Hematopoietic multipotent progenitor cell treated with erythropoietin and hydrocortisone succinate and interleukin-3 and kit ligand, for 6 days (in vitro differentiated cells): ENCODE results near the gene NFKBIL1.

ENCODE experiments used
- DNase-seq: peaks from one replicate; pipeline ENCODE4 v3.0.0-alpha.2; 2015

The NFKBIL1 gene

DNA sequence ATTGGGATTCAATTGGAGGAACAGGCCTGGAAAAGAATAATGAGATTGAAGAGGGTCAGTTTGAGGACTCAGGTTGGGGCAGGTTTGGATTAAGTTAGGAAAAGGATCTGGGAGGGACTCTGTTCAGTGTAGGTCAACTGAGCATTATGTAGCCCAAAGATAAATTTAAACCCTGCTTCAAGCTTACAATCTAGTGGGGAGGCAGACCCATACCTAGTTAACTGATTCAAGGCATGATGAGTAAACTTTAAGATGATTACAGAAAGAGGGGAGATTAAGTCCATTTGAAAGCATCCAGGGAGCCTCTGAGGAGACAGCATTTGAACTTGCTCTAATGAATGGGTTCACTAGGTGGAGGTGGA is 13.3 kb downstream of the NFKBIL1 start:
- no peak for DNase-seq

DNA sequence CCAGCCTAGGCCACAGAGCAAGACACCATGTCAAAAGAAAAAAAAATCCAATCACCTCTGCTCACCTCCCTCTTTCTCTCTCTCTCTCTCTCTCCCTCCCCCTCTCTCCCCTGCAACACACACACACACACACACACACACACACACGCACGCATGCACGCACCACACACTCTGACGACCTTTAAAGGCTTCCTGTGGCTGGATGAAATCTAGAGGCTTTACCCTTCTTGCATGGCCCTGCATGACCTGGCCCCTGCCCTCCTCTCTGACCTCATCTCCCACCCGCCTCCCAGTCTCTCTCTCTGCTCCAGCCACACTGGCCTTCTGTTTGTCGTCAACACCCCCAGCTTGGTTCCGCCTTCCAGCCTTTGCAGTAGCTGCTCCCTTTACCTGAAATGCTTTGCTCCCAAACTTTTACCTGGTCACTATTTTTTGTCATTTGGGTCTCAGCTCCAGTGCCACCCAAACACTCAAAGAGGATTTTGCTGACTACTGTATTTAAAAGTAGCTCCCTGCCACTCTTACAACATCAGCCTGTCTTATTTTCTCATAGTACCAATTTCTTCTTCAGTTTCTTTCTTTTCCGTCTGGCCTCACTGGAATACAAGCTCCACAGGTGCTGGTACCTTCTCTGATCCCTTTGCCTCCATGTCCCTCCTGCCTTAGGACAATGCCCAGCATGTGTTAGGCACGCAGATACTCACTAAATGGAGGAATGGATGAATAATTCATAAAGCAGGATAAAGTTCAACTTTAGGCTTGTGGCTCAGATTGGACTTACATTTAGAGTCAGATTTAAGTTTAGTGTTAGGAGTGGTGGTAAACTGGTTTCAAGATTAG is 20.3 kb downstream of the NFKBIL1 start:
- DNase-seq, result no peak

DNA sequence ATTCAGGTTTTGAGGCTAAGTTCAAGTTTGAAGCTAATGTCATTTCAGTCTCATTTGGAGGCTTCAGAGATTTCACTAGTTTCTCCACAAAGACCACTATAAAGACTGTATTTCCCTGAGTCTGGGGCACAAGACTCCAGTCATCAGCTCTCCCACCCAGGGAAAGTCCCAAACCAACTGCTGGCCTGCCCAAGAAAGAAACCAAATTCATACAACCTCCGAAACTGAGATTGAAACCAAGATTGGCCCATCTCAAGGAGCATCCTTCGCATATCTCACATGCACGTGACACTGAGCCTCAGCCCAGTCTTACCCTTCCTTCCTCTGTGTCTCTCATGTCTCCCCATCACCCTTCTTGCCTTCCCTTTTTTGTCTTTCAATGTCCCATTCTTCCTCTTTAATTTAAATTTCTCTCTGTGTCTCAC is 21.1 kb downstream of the NFKBIL1 start:
- no peak for DNase-seq

DNA sequence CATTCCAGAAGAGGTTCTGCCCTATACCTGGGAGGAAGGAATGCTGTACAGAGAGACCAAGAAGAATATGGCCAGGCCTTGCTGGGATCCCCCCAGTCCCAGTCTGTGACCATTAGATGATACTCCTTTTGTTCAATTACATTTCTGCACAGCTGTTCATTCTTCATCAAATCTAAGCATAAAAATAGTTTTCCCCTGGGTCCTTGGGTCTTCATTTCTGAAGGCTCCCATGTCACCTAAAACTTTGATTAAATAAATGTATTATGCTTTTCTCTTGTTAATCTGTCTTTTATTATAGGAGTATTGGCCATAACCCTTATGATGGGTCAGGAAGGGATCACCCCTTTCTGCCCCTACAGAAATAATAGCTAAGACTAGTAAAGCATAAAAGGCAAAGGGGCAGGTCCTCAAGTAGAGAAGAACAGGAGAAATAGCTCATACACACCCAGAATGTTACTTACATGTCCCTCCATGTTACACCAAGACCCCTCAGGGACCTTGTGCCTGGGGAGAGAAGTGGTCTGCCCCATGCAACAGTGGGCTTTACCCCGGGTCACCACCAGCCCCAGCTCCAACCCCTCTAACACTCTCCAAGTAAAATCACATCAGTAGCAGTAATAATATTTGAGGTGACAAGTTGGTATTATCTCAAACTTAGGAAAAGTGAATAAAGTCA is 22.6 kb downstream of the NFKBIL1 start:
- no peak for DNase-seq

DNA sequence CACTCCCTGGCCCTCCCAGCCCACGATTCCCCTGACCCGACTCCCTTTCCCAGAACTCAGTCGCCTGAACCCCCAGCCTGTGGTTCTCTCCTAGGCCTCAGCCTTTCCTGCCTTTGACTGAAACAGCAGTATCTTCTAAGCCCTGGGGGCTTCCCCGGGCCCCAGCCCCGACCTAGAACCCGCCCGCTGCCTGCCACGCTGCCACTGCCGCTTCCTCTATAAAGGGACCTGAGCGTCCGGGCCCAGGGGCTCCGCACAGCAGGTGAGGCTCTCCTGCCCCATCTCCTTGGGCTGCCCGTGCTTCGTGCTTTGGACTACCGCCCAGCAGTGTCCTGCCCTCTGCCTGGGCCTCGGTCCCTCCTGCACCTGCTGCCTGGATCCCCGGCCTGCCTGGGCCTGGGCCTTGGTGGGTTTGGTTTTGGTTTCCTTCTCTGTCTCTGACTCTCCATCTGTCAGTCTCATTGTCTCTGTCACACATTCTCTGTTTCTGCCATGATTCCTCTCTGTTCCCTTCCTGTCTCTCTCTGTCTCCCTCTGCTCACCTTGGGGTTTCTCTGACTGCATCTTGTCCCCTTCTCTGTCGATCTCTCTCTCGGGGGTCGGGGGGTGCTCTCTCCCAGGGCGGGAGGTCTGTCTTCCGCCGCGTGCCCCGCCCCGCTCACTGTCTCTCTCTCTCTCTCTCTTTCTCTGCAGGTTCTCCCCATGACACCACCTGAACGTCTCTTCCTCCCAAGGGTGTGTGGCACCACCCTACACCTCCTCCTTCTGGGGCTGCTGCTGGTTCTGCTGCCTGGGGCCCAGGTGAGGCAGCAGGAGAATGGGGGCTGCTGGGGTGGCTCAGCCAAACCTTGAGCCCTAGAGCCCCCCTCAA is 24.9 kb downstream of the NFKBIL1 start, which contains the start of gene LTA:
Gene LTA, plus strand, starts transcription at position 249 of the 871 bp plus-strand sequence. Its CDS starts 454 bp downstream, at position 703.
- no peak for DNase-seq

DNA sequence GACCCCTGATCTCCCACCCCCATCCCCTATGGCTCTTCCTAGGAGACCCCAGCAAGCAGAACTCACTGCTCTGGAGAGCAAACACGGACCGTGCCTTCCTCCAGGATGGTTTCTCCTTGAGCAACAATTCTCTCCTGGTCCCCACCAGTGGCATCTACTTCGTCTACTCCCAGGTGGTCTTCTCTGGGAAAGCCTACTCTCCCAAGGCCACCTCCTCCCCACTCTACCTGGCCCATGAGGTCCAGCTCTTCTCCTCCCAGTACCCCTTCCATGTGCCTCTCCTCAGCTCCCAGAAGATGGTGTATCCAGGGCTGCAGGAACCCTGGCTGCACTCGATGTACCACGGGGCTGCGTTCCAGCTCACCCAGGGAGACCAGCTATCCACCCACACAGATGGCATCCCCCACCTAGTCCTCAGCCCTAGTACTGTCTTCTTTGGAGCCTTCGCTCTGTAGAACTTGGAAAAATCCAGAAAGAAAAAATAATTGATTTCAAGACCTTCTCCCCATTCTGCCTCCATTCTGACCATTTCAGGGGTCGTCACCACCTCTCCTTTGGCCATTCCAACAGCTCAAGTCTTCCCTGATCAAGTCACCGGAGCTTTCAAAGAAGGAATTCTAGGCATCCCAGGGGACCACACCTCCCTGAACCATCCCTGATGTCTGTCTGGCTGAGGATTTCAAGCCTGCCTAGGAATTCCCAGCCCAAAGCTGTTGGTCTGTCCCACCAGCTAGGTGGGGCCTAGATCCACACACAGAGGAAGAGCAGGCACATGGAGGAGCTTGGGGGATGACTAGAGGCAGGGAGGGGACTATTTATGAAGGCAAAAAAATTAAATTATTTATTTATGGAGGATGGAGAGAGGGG is 26.1 kb downstream of the NFKBIL1 start:
- DNase-seq, result no peak

DNA sequence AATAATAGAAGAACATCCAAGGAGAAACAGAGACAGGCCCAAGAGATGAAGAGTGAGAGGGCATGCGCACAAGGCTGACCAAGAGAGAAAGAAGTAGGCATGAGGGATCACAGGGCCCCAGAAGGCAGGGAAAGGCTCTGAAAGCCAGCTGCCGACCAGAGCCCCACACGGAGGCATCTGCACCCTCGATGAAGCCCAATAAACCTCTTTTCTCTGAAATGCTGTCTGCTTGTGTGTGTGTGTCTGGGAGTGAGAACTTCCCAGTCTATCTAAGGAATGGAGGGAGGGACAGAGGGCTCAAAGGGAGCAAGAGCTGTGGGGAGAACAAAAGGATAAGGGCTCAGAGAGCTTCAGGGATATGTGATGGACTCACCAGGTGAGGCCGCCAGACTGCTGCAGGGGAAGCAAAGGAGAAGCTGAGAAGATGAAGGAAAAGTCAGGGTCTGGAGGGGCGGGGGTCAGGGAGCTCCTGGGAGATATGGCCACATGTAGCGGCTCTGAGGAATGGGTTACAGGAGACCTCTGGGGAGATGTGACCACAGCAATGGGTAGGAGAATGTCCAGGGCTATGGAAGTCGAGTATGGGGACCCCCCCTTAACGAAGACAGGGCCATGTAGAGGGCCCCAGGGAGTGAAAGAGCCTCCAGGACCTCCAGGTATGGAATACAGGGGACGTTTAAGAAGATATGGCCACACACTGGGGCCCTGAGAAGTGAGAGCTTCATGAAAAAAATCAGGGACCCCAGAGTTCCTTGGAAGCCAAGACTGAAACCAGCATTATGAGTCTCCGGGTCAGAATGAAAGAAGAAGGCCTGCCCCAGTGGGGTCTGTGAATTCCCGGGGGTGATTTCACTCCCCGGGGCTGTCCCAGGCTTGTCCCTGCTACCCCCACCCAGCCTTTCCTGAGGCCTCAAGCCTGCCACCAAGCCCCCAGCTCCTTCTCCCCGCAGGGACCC is 27.0 kb downstream of the NFKBIL1 start:
- no peak for DNase-seq

DNA sequence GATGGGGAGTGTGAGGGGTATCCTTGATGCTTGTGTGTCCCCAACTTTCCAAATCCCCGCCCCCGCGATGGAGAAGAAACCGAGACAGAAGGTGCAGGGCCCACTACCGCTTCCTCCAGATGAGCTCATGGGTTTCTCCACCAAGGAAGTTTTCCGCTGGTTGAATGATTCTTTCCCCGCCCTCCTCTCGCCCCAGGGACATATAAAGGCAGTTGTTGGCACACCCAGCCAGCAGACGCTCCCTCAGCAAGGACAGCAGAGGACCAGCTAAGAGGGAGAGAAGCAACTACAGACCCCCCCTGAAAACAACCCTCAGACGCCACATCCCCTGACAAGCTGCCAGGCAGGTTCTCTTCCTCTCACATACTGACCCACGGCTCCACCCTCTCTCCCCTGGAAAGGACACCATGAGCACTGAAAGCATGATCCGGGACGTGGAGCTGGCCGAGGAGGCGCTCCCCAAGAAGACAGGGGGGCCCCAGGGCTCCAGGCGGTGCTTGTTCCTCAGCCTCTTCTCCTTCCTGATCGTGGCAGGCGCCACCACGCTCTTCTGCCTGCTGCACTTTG is 28.0 kb downstream of the NFKBIL1 start, which contains the start of gene TNF:
Gene TNF, plus strand, starts transcription at position 231 of the 567 bp plus-strand sequence. Its CDS starts 177 bp downstream, at position 408.
- no peak for DNase-seq

DNA sequence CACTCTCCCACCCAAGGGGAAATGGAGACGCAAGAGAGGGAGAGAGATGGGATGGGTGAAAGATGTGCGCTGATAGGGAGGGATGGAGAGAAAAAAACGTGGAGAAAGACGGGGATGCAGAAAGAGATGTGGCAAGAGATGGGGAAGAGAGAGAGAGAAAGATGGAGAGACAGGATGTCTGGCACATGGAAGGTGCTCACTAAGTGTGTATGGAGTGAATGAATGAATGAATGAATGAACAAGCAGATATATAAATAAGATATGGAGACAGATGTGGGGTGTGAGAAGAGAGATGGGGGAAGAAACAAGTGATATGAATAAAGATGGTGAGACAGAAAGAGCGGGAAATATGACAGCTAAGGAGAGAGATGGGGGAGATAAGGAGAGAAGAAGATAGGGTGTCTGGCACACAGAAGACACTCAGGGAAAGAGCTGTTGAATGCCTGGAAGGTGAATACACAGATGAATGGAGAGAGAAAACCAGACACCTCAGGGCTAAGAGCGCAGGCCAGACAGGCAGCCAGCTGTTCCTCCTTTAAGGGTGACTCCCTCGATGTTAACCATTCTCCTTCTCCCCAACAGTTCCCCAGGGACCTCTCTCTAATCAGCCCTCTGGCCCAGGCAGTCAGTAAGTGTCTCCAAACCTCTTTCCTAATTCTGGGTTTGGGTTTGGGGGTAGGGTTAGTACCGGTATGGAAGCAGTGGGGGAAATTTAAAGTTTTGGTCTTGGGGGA is 28.7 kb downstream of the NFKBIL1 start:
- DNase-seq, result no peak

DNA sequence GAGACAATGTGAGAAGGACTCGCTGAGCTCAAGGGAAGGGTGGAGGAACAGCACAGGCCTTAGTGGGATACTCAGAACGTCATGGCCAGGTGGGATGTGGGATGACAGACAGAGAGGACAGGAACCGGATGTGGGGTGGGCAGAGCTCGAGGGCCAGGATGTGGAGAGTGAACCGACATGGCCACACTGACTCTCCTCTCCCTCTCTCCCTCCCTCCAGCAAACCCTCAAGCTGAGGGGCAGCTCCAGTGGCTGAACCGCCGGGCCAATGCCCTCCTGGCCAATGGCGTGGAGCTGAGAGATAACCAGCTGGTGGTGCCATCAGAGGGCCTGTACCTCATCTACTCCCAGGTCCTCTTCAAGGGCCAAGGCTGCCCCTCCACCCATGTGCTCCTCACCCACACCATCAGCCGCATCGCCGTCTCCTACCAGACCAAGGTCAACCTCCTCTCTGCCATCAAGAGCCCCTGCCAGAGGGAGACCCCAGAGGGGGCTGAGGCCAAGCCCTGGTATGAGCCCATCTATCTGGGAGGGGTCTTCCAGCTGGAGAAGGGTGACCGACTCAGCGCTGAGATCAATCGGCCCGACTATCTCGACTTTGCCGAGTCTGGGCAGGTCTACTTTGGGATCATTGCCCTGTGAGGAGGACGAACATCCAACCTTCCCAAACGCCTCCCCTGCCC is 29.6 kb downstream of the NFKBIL1 start:
- DNase-seq, result no peak

DNA sequence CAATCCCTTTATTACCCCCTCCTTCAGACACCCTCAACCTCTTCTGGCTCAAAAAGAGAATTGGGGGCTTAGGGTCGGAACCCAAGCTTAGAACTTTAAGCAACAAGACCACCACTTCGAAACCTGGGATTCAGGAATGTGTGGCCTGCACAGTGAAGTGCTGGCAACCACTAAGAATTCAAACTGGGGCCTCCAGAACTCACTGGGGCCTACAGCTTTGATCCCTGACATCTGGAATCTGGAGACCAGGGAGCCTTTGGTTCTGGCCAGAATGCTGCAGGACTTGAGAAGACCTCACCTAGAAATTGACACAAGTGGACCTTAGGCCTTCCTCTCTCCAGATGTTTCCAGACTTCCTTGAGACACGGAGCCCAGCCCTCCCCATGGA is 30.2 kb downstream of the NFKBIL1 start:
- no peak for DNase-seq

DNA sequence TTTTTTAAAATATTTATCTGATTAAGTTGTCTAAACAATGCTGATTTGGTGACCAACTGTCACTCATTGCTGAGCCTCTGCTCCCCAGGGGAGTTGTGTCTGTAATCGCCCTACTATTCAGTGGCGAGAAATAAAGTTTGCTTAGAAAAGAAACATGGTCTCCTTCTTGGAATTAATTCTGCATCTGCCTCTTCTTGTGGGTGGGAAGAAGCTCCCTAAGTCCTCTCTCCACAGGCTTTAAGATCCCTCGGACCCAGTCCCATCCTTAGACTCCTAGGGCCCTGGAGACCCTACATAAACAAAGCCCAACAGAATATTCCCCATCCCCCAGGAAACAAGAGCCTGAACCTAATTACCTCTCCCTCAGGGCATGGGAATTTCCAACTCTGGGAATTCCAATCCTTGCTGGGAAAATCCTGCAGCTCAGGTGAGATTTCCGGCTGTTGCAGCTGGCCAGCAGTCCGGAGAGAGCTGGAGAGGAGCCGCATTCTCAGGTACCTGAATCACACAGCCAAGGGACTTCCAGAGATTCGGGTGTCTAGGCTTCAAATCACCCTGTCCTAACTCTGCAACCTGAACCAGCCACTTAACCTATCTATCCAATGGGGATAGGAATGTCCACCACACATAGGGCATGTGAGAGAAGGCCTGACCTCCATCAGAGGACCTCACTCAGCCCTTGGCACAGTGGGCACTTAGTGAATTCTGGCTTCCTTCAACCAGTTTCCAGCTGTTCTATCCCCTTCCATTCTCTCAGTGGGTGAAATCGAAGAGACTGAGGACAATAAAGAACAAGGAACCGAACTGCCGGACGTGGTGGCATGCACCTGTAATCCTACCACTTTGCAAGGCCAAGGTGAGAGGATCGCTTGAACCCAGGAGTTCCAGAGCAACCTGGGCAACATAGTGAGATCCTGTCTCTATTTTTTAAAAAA is 31.0 kb downstream of the NFKBIL1 start:
- no peak for DNase-seq

DNA sequence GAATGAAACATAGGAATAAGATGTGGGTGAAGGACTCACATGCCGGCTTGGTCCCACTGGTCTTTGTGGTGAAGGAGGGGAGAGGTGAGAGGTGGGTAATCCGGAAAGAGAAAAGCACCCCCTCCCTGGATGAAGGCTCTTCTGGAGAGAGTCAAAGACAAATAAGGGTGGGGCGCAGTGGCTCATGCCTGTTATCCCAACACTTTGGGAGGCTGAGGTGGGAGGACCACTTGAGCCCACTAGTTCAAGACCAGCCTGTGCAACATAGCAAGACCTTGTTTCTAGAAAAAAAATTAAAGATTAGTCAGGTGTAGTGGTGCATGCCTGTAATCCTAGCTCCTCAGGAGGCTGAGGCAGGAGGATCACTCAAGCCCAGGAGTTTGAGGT is 31.7 kb downstream of the NFKBIL1 start:
- no peak for DNase-seq

DNA sequence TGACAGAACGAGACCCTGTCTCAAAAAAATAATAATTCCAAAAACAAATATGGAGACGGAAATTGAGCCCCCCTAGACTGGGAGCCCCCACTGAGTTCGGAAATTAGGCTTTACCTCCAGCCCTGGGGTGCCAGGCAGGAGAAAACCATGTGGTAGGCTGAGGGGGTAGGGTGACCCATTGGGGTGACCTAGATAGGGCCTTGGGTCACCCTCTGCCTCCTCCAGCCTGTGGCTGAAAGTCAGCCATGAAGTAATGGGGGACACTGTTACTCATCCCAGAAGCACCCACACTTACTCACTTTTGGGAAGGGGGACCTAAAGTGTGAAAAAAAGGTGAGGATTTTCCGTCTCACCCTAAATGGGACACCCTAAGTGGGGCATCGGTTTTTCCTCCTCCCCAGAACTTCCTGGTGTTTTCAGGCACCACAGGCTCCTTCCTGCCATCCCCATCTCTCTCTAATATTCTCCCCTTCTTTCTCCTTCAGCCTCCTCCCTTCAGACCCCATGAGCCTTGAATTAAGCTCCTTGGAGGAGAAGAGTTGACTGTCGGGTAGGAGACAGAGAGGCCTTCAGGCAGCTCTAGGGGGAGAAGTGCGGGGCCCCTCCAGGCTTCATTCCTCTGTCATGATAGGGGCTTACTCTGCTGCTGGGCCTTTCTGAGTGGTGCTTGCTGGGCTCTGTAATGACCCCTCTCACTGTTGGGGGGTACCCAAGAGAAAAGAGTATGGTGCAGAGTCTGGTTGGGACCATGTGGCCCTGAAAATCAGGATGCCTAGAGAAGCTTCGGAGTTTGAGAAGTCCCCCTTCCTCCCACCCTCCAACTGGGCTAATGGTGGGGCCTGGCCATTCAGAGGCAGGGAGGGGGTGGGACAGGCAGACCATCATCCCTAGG is 32.4 kb downstream of the NFKBIL1 start:
- DNase-seq, result no peak

DNA sequence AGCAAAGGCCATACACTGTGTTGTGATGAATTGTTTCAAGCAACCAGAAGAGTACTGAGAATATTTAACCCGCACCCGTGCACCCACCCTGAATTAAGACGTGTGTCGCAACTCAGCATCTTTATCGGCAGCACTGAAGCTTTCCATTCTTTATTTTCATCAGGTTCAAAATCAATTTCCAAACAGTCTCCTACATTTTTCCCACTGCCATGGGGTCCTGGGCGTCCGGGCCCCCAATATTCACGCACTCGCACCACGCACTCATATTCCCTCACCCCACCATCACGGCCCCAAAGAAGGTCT is 33.0 kb downstream of the NFKBIL1 start:
- DNase-seq, result no peak

DNA sequence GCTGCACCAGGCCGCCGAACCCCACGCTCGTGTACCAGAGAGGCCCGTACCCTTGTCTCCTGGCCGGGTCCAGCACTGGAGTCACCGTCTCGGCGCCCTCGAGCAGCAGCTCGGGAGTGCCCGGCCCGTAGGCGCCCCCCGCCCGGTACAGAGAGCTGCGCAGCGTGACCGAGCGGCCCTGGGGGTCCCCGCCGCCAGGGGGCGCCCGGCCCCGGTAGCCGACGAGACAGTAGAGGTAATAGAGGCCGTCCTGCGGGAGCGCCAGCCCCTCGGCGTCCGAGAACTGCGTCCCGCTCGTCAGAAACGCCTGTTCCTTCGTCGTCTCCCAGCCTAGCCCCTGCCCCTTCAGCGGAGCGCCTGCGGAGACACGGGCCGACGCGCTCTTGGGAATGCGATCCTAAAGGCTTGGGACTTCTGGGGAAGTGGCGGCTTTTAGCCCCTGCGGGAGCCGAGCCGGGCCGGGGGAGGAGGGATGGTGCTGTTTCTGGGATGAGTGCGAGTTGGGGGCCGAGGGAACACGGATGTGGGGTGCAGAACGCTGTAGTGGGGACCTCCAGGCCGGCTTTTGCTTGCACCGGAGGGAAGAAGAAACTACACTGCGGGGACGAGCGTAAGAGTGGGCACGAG is 33.5 kb downstream of the NFKBIL1 start:
- peak; percentile 89 for DNase-seq
